Spinal cord (tissue), 10 donors: Measurements from ENCODE around the gene PTPN1. TPM values are rescaled to one million over a fixed set of nuclear protein-coding genes. Genes with fewer than 3 reads are reported as not detected.
"Not testable (repeated sequence)": the region's sequence is repeated elsewhere in the genome, so short reads cannot be mapped to it uniquely, and the experiment has no call there.

Experiments used
- DNase-seq, 6 donors: peaks; one replicate each; pipeline versions ENCODE4 v3.0.0 to v3.0.0-alpha.2; 2013 to 2015; ENCODE audit warnings: low spot score in 6 of 6, low read depth in 4 of 6
- H3K27ac ChIP-seq: one replicate; pipeline ENCODE4 v1.5.1; 2013; ENCODE audit warnings: low read depth, low read length, control low read depth
- H3K27me3 ChIP-seq: one replicate; pipeline ENCODE4 v1.6.1; 2013; ENCODE audit warnings: low read length; ENCODE audit not compliant: control insufficient read depth, insufficient read depth
- H3K36me3 ChIP-seq: one replicate; pipeline ENCODE4 v1.6.1; 2013; ENCODE audit warnings: low read length; ENCODE audit not compliant: control insufficient read depth, insufficient read depth
- H3K4me1 ChIP-seq: one replicate; pipeline ENCODE4 v1.6.1; 2013; ENCODE audit warnings: low read length; ENCODE audit not compliant: control insufficient read depth, insufficient read depth
- H3K4me3 ChIP-seq: one replicate; pipeline ENCODE4 v1.5.1; 2013; ENCODE audit warnings: low read depth, low read length, control low read depth
- H3K9me3 ChIP-seq: one replicate; pipeline ENCODE4 v1.6.1; 2013; ENCODE audit warnings: low read length; ENCODE audit not compliant: control insufficient read depth, insufficient read depth
- WGBS: methylation state at CpG from one replicate; pipeline ENCODE4 v1.1.5; 2013; ENCODE audit warnings: missing lambda C conversion rate; ENCODE audit not compliant: insufficient coverage; 5-methylcytosine and 5-hydroxymethylcytosine counted together
- polyA plus RNA-seq, 2 donors: library from polyadenylated mRNA; unstranded; fragments of 120-200 nt; gene quantifications; one replicate each; pipeline ENCODE4 v1.2.1, GENCODE V29; 2013; ENCODE audit not compliant: insufficient read length in 2 of 2
- total RNA-seq, 2 donors: library from RNA; depleted of rRNA in 1 of 2; stranded (reverse); fragments of 120-200 nt in 1 of 2; fragments of >200 nt in 1 of 2; gene quantifications; one replicate each; pipeline versions ENCODE4 v1.2.3 to v1.2.4, GENCODE V29; 2013 to 2014
- donor health status: healthy.

The PTPN1 gene
- total and polyA plus RNA-seq, 4 donors, result 15.4 to 24.2 (median 22.7) TPM

DNA sequence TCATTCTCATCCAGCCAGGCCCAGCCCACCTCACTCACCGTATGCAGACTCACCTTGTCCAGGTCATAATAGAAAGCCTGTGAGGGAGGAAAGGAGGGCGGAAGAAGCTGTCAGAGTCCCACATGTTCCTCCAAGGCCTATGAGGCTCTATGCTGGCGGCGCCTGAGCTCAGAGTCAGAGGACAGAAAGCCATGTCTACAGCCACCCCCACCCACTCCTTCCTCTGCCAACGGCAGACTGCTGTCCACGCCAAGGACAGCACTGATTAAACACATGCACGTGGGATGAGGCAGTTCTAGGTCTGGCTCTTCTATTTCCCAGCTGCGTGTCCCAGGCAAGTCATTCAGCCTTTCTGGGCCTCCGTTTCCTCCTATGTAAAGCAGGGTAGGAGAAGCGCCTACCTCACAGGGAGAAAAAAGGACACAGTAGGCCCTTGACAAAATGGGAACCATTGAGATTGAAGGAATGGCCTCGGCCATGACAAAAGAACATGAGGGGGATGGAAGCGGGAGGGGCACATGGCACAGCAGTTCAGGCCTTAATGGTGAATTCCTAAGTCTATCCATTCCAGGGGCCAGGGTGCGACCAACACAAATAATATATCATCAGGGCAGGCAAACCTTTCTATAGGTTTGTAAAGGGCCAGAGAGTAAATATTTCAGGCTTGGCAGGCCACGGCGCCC, 101.1 kb downstream of the PTPN1 start:
- 60% methylated on average over 3 of the region's 15 CpGs for WGBS
- no peaks in the 10 kb centered on the region for H3K27me3 ChIP-seq
- no peak for DNase-seq
- H3K4me1 ChIP-seq, result peaks cover 5% of the 10 kb centered on the region
- no peaks in the 10 kb centered on the region for H3K9me3 ChIP-seq
- H3K36me3 ChIP-seq, result peaks cover 25% of the 10 kb centered on the region
- H3K27ac ChIP-seq, result no peak overlapping the region
- no peak overlapping the region for H3K4me3 ChIP-seq

- DNase-seq, result no peak
- Histone ChIP-seq H3K27ac (no peak overlapping the region), H3K27me3 (no peaks in the 10 kb centered on the region), H3K9me3 (no peaks in the 10 kb centered on the region), H3K4me3 (no peak overlapping the region), H3K36me3 (peaks cover 9% of the 10 kb centered on the region), H3K4me1 (peaks cover 5% of the 10 kb centered on the region)
- WGBS, result 84% methylated on average over 11 of the region's 15 CpGs
Observed at GRCh38 chr20:50613438-50614169, 103.4 kb downstream of the PTPN1 start.

DNA sequence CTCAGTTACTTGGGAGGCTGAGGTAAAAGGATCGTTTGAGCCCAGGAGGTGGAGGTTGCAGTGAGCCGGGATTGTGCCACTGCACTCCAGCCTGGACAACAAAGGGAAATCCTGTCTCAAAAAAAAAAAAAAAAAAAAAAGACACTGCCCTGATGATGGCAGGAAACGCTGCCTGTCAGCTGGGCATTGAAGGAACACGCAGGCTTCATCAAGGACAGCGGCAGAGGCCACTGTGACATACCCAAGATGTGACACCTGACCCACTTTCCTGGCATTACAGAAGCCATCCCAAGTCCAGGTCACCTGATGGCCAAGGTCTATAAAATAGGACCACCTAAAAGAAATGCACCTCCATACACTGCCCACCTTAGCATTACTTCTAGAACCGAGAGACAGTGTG, 105.2 kb downstream of the PTPN1 start:
- Histone ChIP-seq H3K4me3 (no peak overlapping the region), H3K36me3 (peaks cover 6% of the 10 kb centered on the region), H3K27me3 (no peaks in the 10 kb centered on the region), H3K4me1 (peaks cover 5% of the 10 kb centered on the region), H3K9me3 (no peaks in the 10 kb centered on the region), H3K27ac (no peak overlapping the region)
- DNase-seq, result no peak
- 85% methylated on average over 6 of the region's 6 CpGs for WGBS

DNA sequence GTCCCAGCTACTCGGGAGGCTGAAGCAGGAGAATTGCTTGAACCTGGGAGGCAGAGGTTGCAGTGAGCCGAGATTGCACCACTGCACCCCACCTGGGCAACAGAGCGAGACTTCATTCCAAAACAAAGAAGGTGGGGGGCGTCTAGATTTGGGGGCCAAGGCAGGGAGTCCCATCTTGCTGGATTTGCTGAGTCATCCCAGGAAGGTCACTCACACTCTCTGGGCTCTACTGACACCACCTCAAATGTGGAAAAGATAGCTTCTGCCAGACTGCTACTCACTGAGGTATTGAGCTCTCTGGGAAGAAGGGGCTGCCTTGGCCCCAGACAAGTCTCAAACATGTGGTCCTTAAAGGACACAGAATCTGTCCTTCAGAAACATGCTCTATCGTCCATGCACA, 106.8 kb downstream of the PTPN1 start:
- H3K27me3 ChIP-seq, result no peaks in the 10 kb centered on the region
- H3K4me1 ChIP-seq, result no peaks in the 10 kb centered on the region
- DNase-seq, result no peak
- peaks cover 6% of the 10 kb centered on the region for H3K36me3 ChIP-seq
- H3K27ac ChIP-seq, result no peak overlapping the region
- peaks cover 3% of the 10 kb centered on the region for H3K9me3 ChIP-seq
- WGBS, result 96% methylated on average over 5 of the region's 5 CpGs
- no peak overlapping the region for H3K4me3 ChIP-seq

DNA sequence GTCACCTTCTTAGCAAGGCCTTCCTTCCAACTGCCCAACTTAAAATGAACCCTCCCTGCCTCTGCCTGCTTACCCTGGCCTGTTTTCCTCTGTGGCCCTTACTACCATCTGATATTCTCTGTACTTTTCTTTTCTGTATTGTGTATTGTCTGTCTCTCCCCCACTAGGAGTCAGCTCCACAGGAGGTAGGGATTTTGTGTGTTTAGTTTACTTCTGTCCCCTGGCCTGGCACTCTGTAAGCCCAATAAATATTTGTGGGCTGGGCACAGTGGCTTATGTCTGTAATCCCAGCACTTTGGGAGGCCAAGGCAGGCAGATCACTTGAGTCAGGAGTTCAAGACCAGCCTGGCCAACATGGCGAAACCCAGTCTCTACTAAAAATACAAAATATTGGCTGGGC, 108.4 kb downstream of the PTPN1 start:
- DNase-seq, result no peak
- Histone ChIP-seq H3K36me3 (peaks cover 8% of the 10 kb centered on the region), H3K27me3 (no peaks in the 10 kb centered on the region), H3K27ac (no peak overlapping the region), H3K9me3 (peaks cover 3% of the 10 kb centered on the region), H3K4me3 (no peak overlapping the region), H3K4me1 (no peaks in the 10 kb centered on the region)
- 100% methylated on average over 1 of the region's 1 CpG for WGBS

GRCh38 chr20:50620459-50620858, 110.3 kb downstream of the PTPN1 start:
- not testable (repeated sequence) for H3K9me3 ChIP-seq, H3K27ac ChIP-seq, H3K4me1 ChIP-seq, H3K4me3 ChIP-seq, H3K27me3 ChIP-seq, DNase-seq
- WGBS, result 100% methylated on average over 3 of the region's 9 CpGs
- peaks cover 11% of the 10 kb centered on the region for H3K36me3 ChIP-seq

GRCh38 chr20:50621068-50621665, 111.0 kb downstream of the PTPN1 start:
- Histone ChIP-seq H3K36me3 (peaks cover 11% of the 10 kb centered on the region), H3K27me3 (no peaks in the 10 kb centered on the region), H3K9me3 (peaks cover 3% of the 10 kb centered on the region), H3K27ac (no peak overlapping the region), H3K4me1 (no peaks in the 10 kb centered on the region), H3K4me3 (no peak overlapping the region)
- WGBS, result 100% methylated on average over 3 of the region's 4 CpGs
- no peak for DNase-seq

DNA sequence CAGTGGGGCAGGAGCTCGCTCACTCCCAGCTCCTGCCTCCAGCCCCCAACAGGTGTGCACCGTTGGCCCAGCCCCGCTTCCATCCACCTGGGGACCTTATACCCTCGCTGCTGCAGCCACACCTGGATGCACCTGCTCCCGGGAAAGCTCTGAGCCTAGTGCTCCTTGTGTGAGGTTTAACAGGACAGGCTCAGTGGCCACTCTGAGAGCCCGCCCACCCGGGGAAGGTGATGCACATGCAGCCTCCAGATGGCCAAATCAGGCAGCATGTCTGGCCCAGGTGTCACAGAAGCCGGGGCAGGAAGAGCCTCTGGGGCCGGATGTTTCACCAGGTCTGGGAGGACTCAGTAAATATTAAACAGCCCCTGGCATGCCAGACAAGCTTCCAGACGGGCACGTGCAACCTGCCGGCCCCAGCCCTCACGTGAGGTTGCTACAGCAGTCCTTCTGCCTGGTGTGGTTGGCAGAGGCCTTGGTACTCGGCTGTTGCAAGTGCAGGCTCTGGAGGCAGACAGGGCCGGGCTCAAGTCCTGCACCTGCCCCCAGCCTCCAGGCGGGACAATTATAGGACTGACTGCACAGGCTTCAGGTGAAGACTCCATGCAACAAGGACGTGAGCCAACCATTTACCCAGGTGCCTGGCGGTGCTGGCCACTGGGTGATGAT, 114.3 kb downstream of the PTPN1 start:
- peaks cover 19% of the 10 kb centered on the region for H3K4me1 ChIP-seq
- peaks cover 14% of the 10 kb centered on the region for H3K36me3 ChIP-seq
- H3K27ac ChIP-seq, result no peak overlapping the region
- peaks cover 3% of the 10 kb centered on the region for H3K9me3 ChIP-seq
- no peaks in the 10 kb centered on the region for H3K27me3 ChIP-seq
- 83% methylated on average over 18 of the region's 18 CpGs for WGBS
- H3K4me3 ChIP-seq, result no peak overlapping the region
- no peak for DNase-seq

DNA sequence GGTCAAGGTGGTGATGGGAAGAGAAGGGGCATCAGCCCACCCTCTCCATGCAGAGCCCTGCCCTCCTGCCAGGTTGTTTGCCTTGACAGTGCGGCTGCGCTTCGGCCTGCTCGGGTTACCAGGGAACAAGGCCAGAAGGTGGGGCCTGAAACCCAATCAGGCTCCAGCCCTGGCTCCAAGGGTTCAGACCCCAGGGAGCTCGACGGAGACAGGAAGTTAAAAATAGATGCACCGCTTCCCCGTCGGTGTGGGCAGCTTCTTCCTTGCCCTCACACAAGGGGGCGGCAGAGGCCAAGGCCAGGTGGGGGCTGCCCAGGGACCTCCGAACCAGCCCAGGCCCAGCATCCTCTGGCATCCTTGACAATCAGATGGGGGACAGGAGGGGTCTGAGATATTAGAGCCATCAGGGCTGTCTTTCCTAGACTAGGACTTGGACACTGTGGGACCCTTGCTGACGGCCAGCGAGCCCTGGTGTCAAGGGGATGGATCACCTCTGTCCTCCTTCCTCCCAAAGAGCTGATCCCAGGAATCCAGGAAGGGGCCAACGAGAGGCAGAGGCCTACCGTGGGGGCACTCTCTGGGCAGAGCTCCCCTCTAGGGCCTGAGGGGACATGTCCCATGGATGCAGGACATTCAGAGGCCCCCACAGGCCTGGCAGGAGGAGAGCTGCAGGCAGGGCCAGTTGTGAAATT, 115.9 kb downstream of the PTPN1 start:
- H3K4me1 ChIP-seq, result peaks cover 20% of the 10 kb centered on the region
- no peaks in the 10 kb centered on the region for H3K27me3 ChIP-seq
- H3K9me3 ChIP-seq, result peaks cover 2% of the 10 kb centered on the region
- no peak overlapping the region for H3K27ac ChIP-seq
- 58% methylated on average over 15 of the region's 15 CpGs for WGBS
- DNase-seq, result no peak
- H3K4me3 ChIP-seq, result no peak overlapping the region
- H3K36me3 ChIP-seq, result peaks cover 15% of the 10 kb centered on the region
